HG03159 (cell line): ENCODE results near the gene TCHHL1.

Source experiments
- ATAC-seq: cut with Tn5 transposase; IDR thresholded peaks from one replicate; pipeline ENCODE4 v1.9.1; 2021; ENCODE audit warnings: mild to moderate bottlenecking, moderate library complexity; ENCODE audit not compliant: unreplicated experiment

TCHHL1 gene

GRCh38 chr1:152089014-152089674, at the start of gene TCHHL1:
Gene TCHHL1 (minus strand): TSS chr1:152089064. CDS start chr1:152088143, 921 bp downstream.
- no peak for ATAC-seq

- no peak for ATAC-seq
Measured at GRCh38 chr1:152137215-152137614, 48.4 kb upstream of the TCHHL1 start.

- no peak for ATAC-seq
Measured at GRCh38 chr1:152130186-152130585, 41.3 kb upstream of the TCHHL1 start.

GRCh38 chr1:152127673-152128072, 38.8 kb upstream of the TCHHL1 start:
- no peak for ATAC-seq

GRCh38 chr1:152125834-152126443, 37.1 kb upstream of the TCHHL1 start:
- ATAC-seq, result no peak

GRCh38 chr1:152118915-152119314, 30.1 kb upstream of the TCHHL1 start:
- no peak for ATAC-seq

GRCh38 chr1:152115344-152115743, 26.5 kb upstream of the TCHHL1 start, which contains the start of gene TCHH:
Gene TCHH (minus strand): TSS chr1:152115444. CDS start chr1:152114080, 1,364 bp downstream.
- no peak for ATAC-seq

GRCh38 chr1:152112885-152113432, 24.1 kb upstream of the TCHHL1 start:
- no peak for ATAC-seq

GRCh38 chr1:152112101-152112884, 23.4 kb upstream of the TCHHL1 start:
- no peak for ATAC-seq

- ATAC-seq, result no peak
Measured at GRCh38 chr1:152111515-152111968, 22.7 kb upstream of the TCHHL1 start.

- ATAC-seq, result no peak
Measured at GRCh38 chr1:152110860-152111514, 22.1 kb upstream of the TCHHL1 start.

- no peak for ATAC-seq
Measured at GRCh38 chr1:152110365-152110859, 21.5 kb upstream of the TCHHL1 start.

- ATAC-seq, result no peak
Measured at GRCh38 chr1:152109998-152110294, 21.1 kb upstream of the TCHHL1 start.

- no peak for ATAC-seq
Measured at GRCh38 chr1:152109231-152109997, 20.6 kb upstream of the TCHHL1 start.

- no peak for ATAC-seq
Measured at GRCh38 chr1:152108882-152109222, 20.0 kb upstream of the TCHHL1 start.

- no peak for ATAC-seq
Measured at GRCh38 chr1:152107984-152108881, 19.4 kb upstream of the TCHHL1 start.

GRCh38 chr1:152107031-152107983, 18.4 kb upstream of the TCHHL1 start:
- no peak for ATAC-seq

- ATAC-seq, result no peak
Measured at GRCh38 chr1:152104854-152105253, 16.0 kb upstream of the TCHHL1 start.
